GM12892 (cell line): ENCODE measurements around the gene LIN54.

Experiments
- POLR2A ChIP-seq: IDR thresholded peaks from 2 replicates; pipeline ENCODE4 v1.6.1; 2011; ENCODE audit warnings: low read depth, low read length, control low read depth
- POLR2AphosphoS5 ChIP-seq: IDR thresholded peaks from 2 replicates; pipeline ENCODE4 v1.6.1; 2011; ENCODE audit warnings: low read depth, low read length, control low read depth
- TAF1 ChIP-seq: IDR thresholded peaks from 2 replicates; pipeline ENCODE4 v1.6.1; 2011; ENCODE audit warnings: low read depth, mild to moderate bottlenecking, control low read depth, low read length, borderline replicate concordance

DNA sequence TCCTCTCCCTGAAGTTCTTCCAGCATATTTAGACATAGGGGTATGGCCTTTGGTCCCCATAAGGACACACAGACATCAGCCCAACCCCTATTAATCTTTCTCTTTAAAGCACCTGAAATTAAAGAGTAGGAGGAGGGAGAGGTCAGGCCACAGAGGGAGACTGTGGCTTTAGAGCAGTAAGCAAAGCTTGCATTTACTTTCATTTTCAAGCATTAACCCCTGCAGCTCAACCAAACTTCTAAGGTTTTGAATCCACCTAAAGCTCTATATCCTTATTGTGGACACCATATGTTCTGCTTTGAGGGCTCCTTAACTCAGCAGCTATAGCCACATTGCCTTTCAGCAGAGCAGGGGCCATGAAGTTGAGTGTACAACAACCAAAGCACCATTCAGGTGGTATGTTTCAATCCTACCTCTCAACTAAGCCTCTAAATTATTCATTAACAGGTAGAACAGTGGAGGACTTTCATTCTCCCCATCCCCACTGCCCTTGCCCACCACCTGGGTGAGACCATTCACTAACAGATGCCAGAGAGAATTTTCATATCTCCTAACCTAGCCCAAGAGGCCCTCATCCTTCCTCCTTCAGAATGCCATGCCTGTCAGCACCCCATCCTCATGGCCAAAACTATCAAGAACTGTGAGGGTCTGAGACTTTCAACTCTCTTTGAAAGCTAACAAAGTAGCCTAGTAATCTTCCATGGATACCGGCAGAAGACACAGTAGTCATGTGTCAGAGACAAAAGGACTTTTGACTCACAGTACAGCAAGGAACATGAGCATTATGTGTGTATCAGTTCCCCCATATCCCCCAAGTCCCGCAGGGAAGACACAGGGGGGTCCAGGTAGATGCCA, 20.8 kb downstream of the LIN54 start:
- TF ChIP-seq TAF1 = no peak
- no peak for TF ChIP-seq POLR2AphosphoS5
- TF ChIP-seq POLR2A = no peak
